ENCODE measurements around the gene ATG5.

Gene ATG5

GRCh38 chr6:106199998-106200397, 125.6 kb downstream of the ATG5 start:
- Histone ChIP-seq H3K4me1 (ENCODE audit: insufficient read depth, insufficient read length) (no peaks in the 10 kb centered on the region), H3K36me3 (ENCODE audit: insufficient read depth, insufficient read length, low read length) (peaks cover 13% of the 10 kb centered on the region), H3K4me3 (ENCODE audit: insufficient read length, low read depth) (no peak overlapping the region), H3K9ac (ENCODE audit: insufficient read length, low read depth) (no peak overlapping the region), H3K27me3 (ENCODE audit: insufficient read depth, insufficient read length) (no peaks in the 10 kb centered on the region), H3K9me3 (ENCODE audit: insufficient read depth, low read length) (no peaks in the 10 kb centered on the region)
- no peak for DNase-seq (ENCODE audit: low read depth, low spot score)
- no peak for TF ChIP-seq ZNF274 (IDR thresholded peaks at IDR 0.05; ENCODE audit: low read depth, low read length)
- TF ChIP-seq YY1 (IDR thresholded peaks at IDR 0.05; ENCODE audit: insufficient read depth, insufficient read length), result no peak
- no peak for TF ChIP-seq SUZ12 (IDR thresholded peaks at IDR 0.05; ENCODE audit: extremely low read depth, insufficient read depth, insufficient read length)

DNA sequence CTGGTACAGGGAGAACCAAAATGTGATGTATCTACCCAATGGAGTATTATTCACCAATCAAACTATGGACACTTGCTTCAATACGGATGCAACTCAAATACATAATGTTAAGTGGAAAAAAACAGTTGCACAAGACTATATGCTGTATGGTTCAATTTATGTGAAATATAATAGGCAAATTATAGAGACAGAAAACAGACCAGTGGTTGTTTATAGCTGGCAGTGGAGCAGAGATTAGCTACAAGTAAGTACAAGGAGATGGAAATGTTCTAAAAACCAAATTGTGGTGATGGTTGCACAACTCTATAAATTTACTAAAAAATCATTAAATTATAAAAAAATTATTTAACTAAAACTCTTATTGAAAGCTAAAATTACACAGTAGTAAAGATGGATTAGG, 126.2 kb downstream of the ATG5 start:
- DNase-seq (ENCODE audit: low read depth, low spot score), result no peak
- H3K4me3 ChIP-seq (ENCODE audit: insufficient read length, low read depth), result no peak overlapping the region
- H3K9ac ChIP-seq (ENCODE audit: insufficient read length, low read depth), result no peak overlapping the region
- H3K9me3 ChIP-seq (ENCODE audit: insufficient read depth, low read length), result no peaks in the 10 kb centered on the region
- H3K36me3 ChIP-seq (ENCODE audit: insufficient read depth, insufficient read length, low read length), result peaks cover 13% of the 10 kb centered on the region
- H3K27me3 ChIP-seq (ENCODE audit: insufficient read depth, insufficient read length), result no peaks in the 10 kb centered on the region
- H3K4me1 ChIP-seq (ENCODE audit: insufficient read depth, insufficient read length), result no peaks in the 10 kb centered on the region
- TF ChIP-seq SUZ12 (IDR thresholded peaks at IDR 0.05; ENCODE audit: extremely low read depth, insufficient read depth, insufficient read length) (no peak), YY1 (IDR thresholded peaks at IDR 0.05; ENCODE audit: insufficient read depth, insufficient read length) (no peak), ZNF274 (IDR thresholded peaks at IDR 0.05; ENCODE audit: low read depth, low read length) (no peak)

- peaks cover 13% of the 10 kb centered on the region for H3K36me3 ChIP-seq (ENCODE audit: insufficient read depth, insufficient read length, low read length)
- no peaks in the 10 kb centered on the region for H3K4me1 ChIP-seq (ENCODE audit: insufficient read depth, insufficient read length)
- no peak overlapping the region for H3K9ac ChIP-seq (ENCODE audit: insufficient read length, low read depth)
- no peaks in the 10 kb centered on the region for H3K27me3 ChIP-seq (ENCODE audit: insufficient read depth, insufficient read length)
- DNase-seq (ENCODE audit: low read depth, low spot score), result no peak
- H3K4me3 ChIP-seq (ENCODE audit: insufficient read length, low read depth), result no peak overlapping the region
- TF ChIP-seq YY1 (IDR thresholded peaks at IDR 0.05; ENCODE audit: insufficient read depth, insufficient read length) (no peak), ZNF274 (IDR thresholded peaks at IDR 0.05; ENCODE audit: low read depth, low read length) (no peak), SUZ12 (IDR thresholded peaks at IDR 0.05; ENCODE audit: extremely low read depth, insufficient read depth, insufficient read length) (no peak)
- H3K9me3 ChIP-seq (ENCODE audit: insufficient read depth, low read length), result no peaks in the 10 kb centered on the region
These were observed 128.1 kb downstream of the ATG5 start for GRCh38 chr6:106197441-106197840.

- H3K4me3 ChIP-seq (ENCODE audit: insufficient read length, low read depth), result no peak overlapping the region
- TF ChIP-seq YY1 (IDR thresholded peaks at IDR 0.05; ENCODE audit: insufficient read depth, insufficient read length), result no peak
- no peak for TF ChIP-seq SUZ12 (IDR thresholded peaks at IDR 0.05; ENCODE audit: extremely low read depth, insufficient read depth, insufficient read length)
- no peak for TF ChIP-seq ZNF274 (IDR thresholded peaks at IDR 0.05; ENCODE audit: low read depth, low read length)
- H3K4me1 ChIP-seq (ENCODE audit: insufficient read depth, insufficient read length), result no peaks in the 10 kb centered on the region
- H3K9me3 ChIP-seq (ENCODE audit: insufficient read depth, low read length), result no peaks in the 10 kb centered on the region
- no peak for DNase-seq (ENCODE audit: low read depth, low spot score)
- H3K9ac ChIP-seq (ENCODE audit: insufficient read length, low read depth), result no peak overlapping the region
- no peaks in the 10 kb centered on the region for H3K27me3 ChIP-seq (ENCODE audit: insufficient read depth, insufficient read length)
- H3K36me3 ChIP-seq (ENCODE audit: insufficient read depth, insufficient read length, low read length), result peaks cover 5% of the 10 kb centered on the region
These were observed 130.3 kb downstream of the ATG5 start for GRCh38 chr6:106194949-106195921.

DNA sequence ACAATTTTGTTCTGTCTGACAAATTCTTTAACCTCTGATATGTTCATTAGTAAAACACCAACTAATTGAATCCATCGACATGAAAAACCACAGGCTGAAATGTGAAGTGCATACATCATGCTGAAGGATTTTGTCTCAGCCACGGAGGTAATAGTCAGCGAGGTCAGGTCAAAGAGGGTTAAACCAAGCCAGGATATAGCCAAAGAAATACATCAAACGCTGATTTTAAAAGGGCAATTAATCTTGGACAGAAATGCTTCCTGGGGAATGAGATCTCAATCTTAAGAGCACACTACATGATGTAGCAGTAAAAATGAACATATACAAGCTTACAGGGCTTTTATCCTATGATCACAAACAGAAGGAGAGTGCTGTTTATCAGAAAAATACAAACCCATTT, 132.7 kb downstream of the ATG5 start:
- H3K36me3 ChIP-seq (ENCODE audit: insufficient read depth, insufficient read length, low read length), result peaks cover 5% of the 10 kb centered on the region
- no peaks in the 10 kb centered on the region for H3K9me3 ChIP-seq (ENCODE audit: insufficient read depth, low read length)
- no peaks in the 10 kb centered on the region for H3K27me3 ChIP-seq (ENCODE audit: insufficient read depth, insufficient read length)
- no peak overlapping the region for H3K9ac ChIP-seq (ENCODE audit: insufficient read length, low read depth)
- H3K4me3 ChIP-seq (ENCODE audit: insufficient read length, low read depth), result no peak overlapping the region
- DNase-seq (ENCODE audit: low read depth, low spot score), result no peak
- TF ChIP-seq ZNF274 (IDR thresholded peaks at IDR 0.05; ENCODE audit: low read depth, low read length) (no peak), YY1 (IDR thresholded peaks at IDR 0.05; ENCODE audit: insufficient read depth, insufficient read length) (no peak), SUZ12 (IDR thresholded peaks at IDR 0.05; ENCODE audit: extremely low read depth, insufficient read depth, insufficient read length) (no peak)
- no peaks in the 10 kb centered on the region for H3K4me1 ChIP-seq (ENCODE audit: insufficient read depth, insufficient read length)

DNA sequence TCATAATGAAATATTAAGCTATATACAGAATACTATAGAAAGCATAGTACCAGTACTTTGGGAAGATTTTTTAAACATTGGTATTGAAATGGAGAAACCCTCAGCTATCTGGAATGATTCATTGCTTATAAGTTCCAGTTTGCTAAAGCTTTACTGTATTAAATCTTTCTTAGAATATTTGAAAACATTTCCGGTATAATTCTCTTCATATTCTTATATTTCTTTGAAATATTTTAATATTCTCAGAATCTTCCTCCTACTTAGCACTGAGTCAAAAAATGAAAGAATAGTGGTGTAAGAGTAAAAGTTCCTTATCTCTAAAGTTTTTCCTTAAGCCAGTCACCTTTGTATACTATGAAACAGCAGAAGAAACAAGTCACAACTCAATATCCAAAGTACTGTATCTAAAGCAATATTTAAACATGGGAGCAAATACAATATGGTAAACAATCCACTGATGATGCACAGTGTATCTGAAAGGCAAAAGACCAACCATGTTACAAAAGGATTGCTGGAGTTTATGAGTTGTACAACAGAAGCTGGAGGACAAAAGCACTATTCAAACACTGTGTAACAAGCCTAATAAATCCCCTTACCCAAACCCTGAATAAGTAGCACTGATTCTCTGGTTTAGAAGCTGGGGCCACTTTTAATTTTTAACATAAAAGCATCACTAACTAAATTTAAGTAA, 137.3 kb downstream of the ATG5 start:
- no peaks in the 10 kb centered on the region for H3K4me1 ChIP-seq (ENCODE audit: insufficient read depth, insufficient read length)
- H3K27me3 ChIP-seq (ENCODE audit: insufficient read depth, insufficient read length), result no peaks in the 10 kb centered on the region
- H3K36me3 ChIP-seq (ENCODE audit: insufficient read depth, insufficient read length, low read length), result peaks cover 4% of the 10 kb centered on the region
- H3K4me3 ChIP-seq (ENCODE audit: insufficient read length, low read depth), result no peak overlapping the region
- H3K9me3 ChIP-seq (ENCODE audit: insufficient read depth, low read length), result no peaks in the 10 kb centered on the region
- no peak for DNase-seq (ENCODE audit: low read depth, low spot score)
- no peak for TF ChIP-seq SUZ12 (IDR thresholded peaks at IDR 0.05; ENCODE audit: extremely low read depth, insufficient read depth, insufficient read length)
- no peak for TF ChIP-seq ZNF274 (IDR thresholded peaks at IDR 0.05; ENCODE audit: low read depth, low read length)
- TF ChIP-seq YY1 (IDR thresholded peaks at IDR 0.05; ENCODE audit: insufficient read depth, insufficient read length), result no peak
- H3K9ac ChIP-seq (ENCODE audit: insufficient read length, low read depth), result no peak overlapping the region

DNA sequence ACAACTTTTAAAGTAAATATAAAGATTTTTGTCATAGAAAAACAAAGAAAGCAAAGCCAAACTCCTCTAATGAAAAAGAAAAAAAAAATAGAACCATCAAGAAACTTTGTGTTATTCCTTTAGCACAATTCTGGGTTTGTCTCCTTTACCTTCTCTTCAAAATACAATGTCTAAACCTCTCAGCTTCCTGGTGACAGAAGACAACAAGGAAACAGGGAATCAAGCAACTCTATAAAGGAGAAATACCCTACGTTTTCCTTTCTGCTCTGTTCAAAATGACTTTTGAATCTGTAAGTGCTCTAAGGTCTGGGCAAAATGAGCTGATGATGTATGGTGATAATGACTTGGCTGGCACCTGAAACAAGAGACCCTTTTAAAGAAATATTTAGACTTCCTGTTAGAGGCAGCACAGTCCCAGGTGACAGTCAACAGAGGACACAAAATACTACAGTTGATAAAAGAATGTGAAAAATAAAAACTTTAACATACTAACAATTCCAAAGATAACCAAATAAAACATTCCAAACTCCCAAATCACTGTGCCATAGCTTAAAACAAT, 138.1 kb downstream of the ATG5 start:
- Histone ChIP-seq H3K9ac (ENCODE audit: insufficient read length, low read depth) (no peak overlapping the region), H3K27me3 (ENCODE audit: insufficient read depth, insufficient read length) (no peaks in the 10 kb centered on the region), H3K4me3 (ENCODE audit: insufficient read length, low read depth) (no peak overlapping the region), H3K36me3 (ENCODE audit: insufficient read depth, insufficient read length, low read length) (peaks cover 4% of the 10 kb centered on the region), H3K9me3 (ENCODE audit: insufficient read depth, low read length) (no peaks in the 10 kb centered on the region), H3K4me1 (ENCODE audit: insufficient read depth, insufficient read length) (no peaks in the 10 kb centered on the region)
- no peak for DNase-seq (ENCODE audit: low read depth, low spot score)
- TF ChIP-seq YY1 (IDR thresholded peaks at IDR 0.05; ENCODE audit: insufficient read depth, insufficient read length), result no peak
- TF ChIP-seq ZNF274 (IDR thresholded peaks at IDR 0.05; ENCODE audit: low read depth, low read length), result no peak
- TF ChIP-seq SUZ12 (IDR thresholded peaks at IDR 0.05; ENCODE audit: extremely low read depth, insufficient read depth, insufficient read length), result no peak

All from NT2/D1 (cell line).